Endothelial cell of umbilical vein (primary cell): Measurements from ENCODE around the gene CCDC81. TPM values are rescaled to one million over a fixed set of nuclear protein-coding genes. Genes with fewer than 3 reads are reported as not detected.
"Not testable (repeated sequence)": the region's sequence is repeated elsewhere in the genome, so short reads cannot be mapped to it uniquely, and the experiment has no call there.

Source experiments
- BruUV-seq: library from RNA; stranded (reverse); fragments of 400-500 nt; replicated peaks from 2 replicates; lab custom pipeline; 2021; lab: Mats Ljungman, UMichigan
- CTCF ChIA-PET: fragments of 300-600, 350-600 bp; sonication (Branson Sonifier 250); formaldehyde crosslinking; loops from one replicate; lab custom pipeline; 2021; ENCODE audit warnings: antibody characterized with exemption, inconsistent platforms; lab: Charles Lee
- POLR2A ChIA-PET: fragments of 300-600, 350-600 bp; sonication (Branson Sonifier 250); formaldehyde crosslinking; loops from one replicate; lab custom pipeline; 2021; ENCODE audit warnings: antibody characterized with exemption, inconsistent platforms; lab: Charles Lee
- DNase-seq: peaks from one replicate; pipeline ENCODE4 v3.0.0-alpha.2; 2011; ENCODE audit warnings: low read depth, low spot score
- FAIRE-seq: peaks from 2 replicates; lab custom pipeline; 2011; peaks lifted over from hg19 to GRCh38; lab: Jason Lieb, UNC
- H2AFZ ChIP-seq: 2 replicates; pipeline ENCODE4 v1.6.0; 2012; ENCODE audit warnings: low read depth, low read length, control low read depth, inconsistent platforms
- H3K27ac ChIP-seq: 2 replicates; pipeline ENCODE4 v1.5.1; 2011; ENCODE audit warnings: low read depth, mild to moderate bottlenecking, control low read depth, low read length, moderate library complexity; ENCODE audit not compliant: insufficient read depth
- H3K27me3 ChIP-seq, 2 experiments: 2 replicates each; pipeline versions ENCODE4 v1.6.0 to v1.6.1; 2011; ENCODE audit warnings: low read length in 2 of 2, mixed read lengths in 1 of 2; ENCODE audit not compliant: control insufficient read depth in 2 of 2, insufficient read depth in 2 of 2
- H3K36me3 ChIP-seq, 2 experiments: 2 replicates in 1 of 2; 3 replicates in 1 of 2; pipeline ENCODE4 v1.5.1; 2011; ENCODE audit warnings: low read length in 2 of 2, mild to moderate bottlenecking in 1 of 2, moderate library complexity in 1 of 2; ENCODE audit not compliant: control insufficient read depth in 2 of 2, insufficient read depth in 2 of 2; ENCODE audit errors: extremely low read depth in 1 of 2
- H3K4me1 ChIP-seq: 3 replicates; pipeline ENCODE4 v1.5.1; 2011; ENCODE audit warnings: mild to moderate bottlenecking, low read length; ENCODE audit not compliant: control insufficient read depth, insufficient read depth; ENCODE audit errors: extremely low read depth
- H3K4me2 ChIP-seq: 2 replicates; pipeline ENCODE4 v1.6.1; 2011; ENCODE audit warnings: low read length, control low read depth, mixed read lengths; ENCODE audit not compliant: insufficient read depth
- H3K4me3 ChIP-seq, 3 experiments: fragments of 200-600 bp in 1 of 3; sonication (generic), shearing (Covaris generic) in 1 of 3; replicated peaks in 1 of 3; 2 replicates each; pipeline ENCODE4 v1.5.1; 2011 to 2016; ENCODE audit warnings: control low read depth in 3 of 3, low read length in 3 of 3, mild to moderate bottlenecking in 2 of 3, inconsistent platforms in 1 of 3, low read depth in 1 of 3, moderate library complexity in 1 of 3; ENCODE audit not compliant: insufficient read depth in 1 of 3
- H3K79me2 ChIP-seq: 2 replicates; pipeline ENCODE4 v1.6.0; 2012; ENCODE audit warnings: low read length, inconsistent platforms; ENCODE audit not compliant: control insufficient read depth, insufficient read depth
- H3K9ac ChIP-seq: replicated peaks from 2 replicates; pipeline ENCODE3; 2011; ENCODE audit warnings: low read length, control low read depth; ENCODE audit not compliant: insufficient read depth; ENCODE audit errors: extremely low read depth
- H3K9me1 ChIP-seq: replicated peaks from 3 replicates; pipeline ENCODE4 v1.6.0; 2011; ENCODE audit warnings: mild to moderate bottlenecking, low read length; ENCODE audit not compliant: control insufficient read depth, insufficient read depth; ENCODE audit errors: extremely low read depth
- H3K9me3 ChIP-seq: replicated peaks from 2 replicates; pipeline ENCODE4 v1.5.1; 2012; ENCODE audit warnings: low read length, inconsistent platforms; ENCODE audit not compliant: control insufficient read depth, insufficient read depth
- H4K20me1 ChIP-seq: replicated peaks from 2 replicates; pipeline ENCODE3; 2011; ENCODE audit warnings: mild to moderate bottlenecking, low read length; ENCODE audit not compliant: control insufficient read depth, insufficient read depth; ENCODE audit errors: extremely low read depth
- EZH2 ChIP-seq: IDR thresholded peaks from 2 replicates; pipeline ENCODE4 v1.6.1; 2012; ENCODE audit warnings: borderline replicate concordance, low read depth, mild to moderate bottlenecking, moderate library complexity, low read length, inconsistent platforms; ENCODE audit not compliant: severe bottlenecking
- FOS ChIP-seq: IDR thresholded peaks from 2 replicates; pipeline ENCODE4 v1.6.1; 2011; ENCODE audit warnings: mild to moderate bottlenecking, low read length, moderate library complexity, borderline replicate concordance; ENCODE audit not compliant: insufficient read depth
- GATA2 ChIP-seq: IDR thresholded peaks from 2 replicates; pipeline ENCODE4 v1.7.0; 2011; ENCODE audit warnings: low read depth, mild to moderate bottlenecking, moderate library complexity, mixed read lengths, low read length; ENCODE audit not compliant: insufficient read length, insufficient read depth
- JUN ChIP-seq: IDR thresholded peaks from 2 replicates; pipeline ENCODE4 v1.6.1; 2011; ENCODE audit warnings: borderline replicate concordance, low read depth; ENCODE audit not compliant: insufficient read length, insufficient read depth
- MAX ChIP-seq: IDR thresholded peaks from 2 replicates; pipeline ENCODE4 v1.6.1; 2011; ENCODE audit not compliant: insufficient read depth, insufficient read length
- MYC ChIP-seq: IDR thresholded peaks from one replicate; pipeline ENCODE4 v1.6.1; 2011; ENCODE audit warnings: mild to moderate bottlenecking, low read depth, low read length
- POLR2A ChIP-seq: IDR thresholded peaks from 2 replicates; pipeline ENCODE4 v1.6.1; 2012; ENCODE audit warnings: low read depth, mild to moderate bottlenecking, control low read depth, low read length
- POLR2AphosphoS5 ChIP-seq: IDR thresholded peaks from 2 replicates; pipeline ENCODE4 v1.6.1; 2012; ENCODE audit warnings: low read depth, mild to moderate bottlenecking, control low read depth, low read length, moderate library complexity; ENCODE audit not compliant: insufficient read depth
- dilution Hi-C: fragments of 300-500 bp; cut with MboI; formaldehyde crosslinking; loops from one replicate; pipeline ENCODE4 v1.15.0; 2019; ENCODE audit warnings: low sequenced_read_pairs; ENCODE audit not compliant: extremely low pct_ligation_motif_present
- intact Hi-C: fragments of 100-400 bp; cut with micrococcal nuclease; formaldehyde crosslinking; loops from one replicate; pipeline ENCODE4 v1.10.0; 2022
- polyA plus RNA-seq, 4 experiments: library from polyadenylated mRNA; depleted of rRNA in 3 of 4; stranded (reverse) in 3 of 4; unstranded in 1 of 4; fragments of >200 nt; gene quantifications; 2 replicates each; pipeline versions ENCODE4 v1.2.1 to v1.2.3, GENCODE V29; 2011 to 2012; ENCODE audit warnings: missing spikeins in 1 of 4
- total RNA-seq: library from RNA; stranded (reverse); gene quantifications from 2 replicates; pipeline ENCODE4 v1.2.3, GENCODE V29; 2021
- TF ChIP-seq, protein P1 (sequence below), 2 donors: IDR thresholded peaks; 1 replicate in 1 of 2; 2 replicates in 1 of 2; pipeline ENCODE4 v1.5.1; 2011; ENCODE audit warnings: low read length in 2 of 2, mild to moderate bottlenecking in 2 of 2, moderate library complexity in 2 of 2, control low read depth in 1 of 2, inconsistent platforms in 1 of 2, low read depth in 1 of 2; ENCODE audit not compliant: insufficient read depth in 1 of 2; ENCODE audit errors: extremely low read depth in 1 of 2

Gene CCDC81
- total and polyA plus RNA-seq, 2 donors (not counting 3 experiments of a cell fraction or from before 2014, with no cell fraction given) = 0.57 to 1.1 TPM

DNA sequence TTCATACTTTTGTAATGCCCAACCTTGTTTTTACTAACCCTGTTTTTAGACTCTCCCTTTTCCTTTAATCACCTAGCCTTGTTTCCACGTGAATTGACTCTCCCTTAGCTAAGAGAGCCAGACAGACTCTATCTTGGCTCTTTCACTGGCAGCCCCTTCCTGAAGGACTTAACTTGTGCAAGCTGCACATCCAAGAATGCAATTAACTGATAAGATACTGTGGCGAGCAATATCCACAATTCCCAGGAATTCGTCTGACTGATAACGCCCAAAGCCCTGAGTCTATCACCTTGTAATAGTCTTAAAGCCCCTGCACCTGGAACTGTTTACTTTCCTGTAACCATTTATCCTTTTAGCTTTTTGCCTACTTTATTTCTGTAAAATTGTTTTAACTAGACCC, 48.8 kb downstream of the CCDC81 start:
- H3K4me1 ChIP-seq, BruUV-seq, H3K9ac ChIP-seq, H3K9me3 ChIP-seq, H3K4me3 ChIP-seq, H3K9me1 ChIP-seq, H3K36me3 ChIP-seq, H3K27me3 ChIP-seq, FAIRE-seq, H3K4me2 ChIP-seq, H4K20me1 ChIP-seq, POLR2A ChIA-PET, H2AFZ ChIP-seq, H3K79me2 ChIP-seq, DNase-seq, H3K27ac ChIP-seq, intact Hi-C loops, dilution Hi-C loops: not testable (repeated sequence)
- CTCF ChIA-PET = interaction anchor here (1.3 to 2.9 kb wide), 2 partner anchors 11 to 63 kb away, joined by 3 to 12 read pairs; no protein-coding TSS in a partner anchor

- ChIA-PET POLR2A (no interaction called here), CTCF (no interaction called here)
- no peak overlapping the region for H3K4me2 ChIP-seq
- no peaks in the 10 kb centered on the region for H4K20me1 ChIP-seq
- H3K36me3 ChIP-seq = no peaks in the 10 kb centered on the region
- no peak overlapping the region for H3K9ac ChIP-seq
- no peaks in the 10 kb centered on the region for H3K27me3 ChIP-seq
- TF ChIP-seq POLR2A (no peak), POLR2AphosphoS5 (no peak), JUN (no peak), FOS (no peak), MAX (no peak), MYC (no peak), GATA2 (no peak), EZH2 (no peak)
- TF ChIP-seq, protein P1, sequence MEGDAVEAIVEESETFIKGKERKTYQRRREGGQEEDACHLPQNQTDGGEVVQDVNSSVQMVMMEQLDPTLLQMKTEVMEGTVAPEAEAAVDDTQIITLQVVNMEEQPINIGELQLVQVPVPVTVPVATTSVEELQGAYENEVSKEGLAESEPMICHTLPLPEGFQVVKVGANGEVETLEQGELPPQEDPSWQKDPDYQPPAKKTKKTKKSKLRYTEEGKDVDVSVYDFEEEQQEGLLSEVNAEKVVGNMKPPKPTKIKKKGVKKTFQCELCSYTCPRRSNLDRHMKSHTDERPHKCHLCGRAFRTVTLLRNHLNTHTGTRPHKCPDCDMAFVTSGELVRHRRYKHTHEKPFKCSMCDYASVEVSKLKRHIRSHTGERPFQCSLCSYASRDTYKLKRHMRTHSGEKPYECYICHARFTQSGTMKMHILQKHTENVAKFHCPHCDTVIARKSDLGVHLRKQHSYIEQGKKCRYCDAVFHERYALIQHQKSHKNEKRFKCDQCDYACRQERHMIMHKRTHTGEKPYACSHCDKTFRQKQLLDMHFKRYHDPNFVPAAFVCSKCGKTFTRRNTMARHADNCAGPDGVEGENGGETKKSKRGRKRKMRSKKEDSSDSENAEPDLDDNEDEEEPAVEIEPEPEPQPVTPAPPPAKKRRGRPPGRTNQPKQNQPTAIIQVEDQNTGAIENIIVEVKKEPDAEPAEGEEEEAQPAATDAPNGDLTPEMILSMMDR (IDR thresholded peaks at IDR 0.05; ENCODE audit: extremely low read depth in 1 of 2, insufficient read depth in 1 of 2, low read depth in 1 of 2, low read length in 2 of 2) = no peak
- no peak overlapping the region for H2AFZ ChIP-seq
- DNase-seq = no peak
- no peak overlapping the region for H3K4me3 ChIP-seq
- no TSS peak for BruUV-seq
- peak; percentile 18 for FAIRE-seq
- no peak overlapping the region for H3K27ac ChIP-seq
- H3K9me1 ChIP-seq = no peaks in the 10 kb centered on the region
- no peaks in the 10 kb centered on the region for H3K4me1 ChIP-seq
- dilution Hi-C loops (no loop called here), intact Hi-C loops (no loop called here)
- no peaks in the 10 kb centered on the region for H3K79me2 ChIP-seq
- no peaks in the 10 kb centered on the region for H3K9me3 ChIP-seq
Observed at GRCh38 chr11:86427441-86427840, 52.8 kb downstream of the CCDC81 start.
